BJ (cell line): ENCODE results near the gene SGSM1. TPM values are rescaled to one million over a fixed set of nuclear protein-coding genes. Genes with fewer than 3 reads are reported as not detected.

Experiments used
- CTCF ChIA-PET: fragments of 350-600 bp; formaldehyde crosslinking; extraction: SDS; loops from one replicate; lab custom pipeline; 2021; ENCODE audit warnings: antibody characterized with exemption, inconsistent platforms; lab: Yijun Ruan, JAX
- POLR2A ChIA-PET: fragments of 300-600 bp; sonication (Branson Sonifier 250); formaldehyde crosslinking; extraction: SDS; loops from one replicate; lab custom pipeline; 2021; ENCODE audit warnings: antibody characterized with exemption; lab: Charles Lee
- DNase-seq: peaks from one replicate; pipeline ENCODE4 v3.0.0-alpha.2; 2011; ENCODE audit warnings: low read depth
- H3K27me3 ChIP-seq: 2 replicates; pipeline ENCODE4 v1.6.0; 2011; ENCODE audit warnings: low read length; ENCODE audit not compliant: control insufficient read depth, insufficient read depth
- H3K36me3 ChIP-seq: 2 replicates; pipeline ENCODE4 v1.5.1; 2011; ENCODE audit warnings: low read length; ENCODE audit not compliant: control insufficient read depth, insufficient read depth
- H3K4me3 ChIP-seq: 2 replicates; pipeline ENCODE4 v1.5.1; 2011; ENCODE audit warnings: low read depth, mild to moderate bottlenecking, control low read depth, low read length
- polyA plus RNA-seq: library from polyadenylated mRNA; depleted of rRNA; stranded (reverse); fragments of >200 nt; gene quantifications from 2 replicates; pipeline ENCODE4 v1.2.3, GENCODE V29; 2011
- TF ChIP-seq, protein P1 (sequence below): IDR thresholded peaks from 2 replicates; pipeline ENCODE4 v1.5.1; 2011; ENCODE audit warnings: low read depth, mild to moderate bottlenecking, control low read depth, inconsistent platforms, low read length, moderate library complexity; ENCODE audit not compliant: insufficient read depth

The SGSM1 gene
- polyA plus RNA-seq, 1 experiment, result not detected

DNA sequence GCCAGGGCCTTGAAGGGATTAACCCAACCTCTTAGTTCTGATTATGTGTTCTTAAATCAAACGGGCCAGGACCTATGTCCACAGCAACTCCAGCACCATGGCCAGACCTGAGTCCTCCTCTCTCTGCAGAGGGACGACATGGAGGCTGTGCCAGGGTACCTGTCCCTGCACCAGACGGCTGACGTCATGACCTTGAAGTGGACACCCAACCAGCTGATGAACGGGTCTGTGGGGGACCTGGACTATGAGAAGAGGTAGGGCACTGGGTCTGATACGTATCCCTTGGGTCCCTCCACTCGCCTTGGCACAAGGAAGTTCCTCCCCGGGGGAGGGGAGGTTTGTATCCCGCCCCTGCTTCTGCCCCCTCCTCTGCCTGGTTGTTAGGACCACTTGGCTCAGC is 53.6 kb downstream of the SGSM1 start:
- no peak for DNase-seq
- Histone ChIP-seq H3K27me3 (no peaks in the 10 kb centered on the region), H3K4me3 (no peak overlapping the region), H3K36me3 (no peaks in the 10 kb centered on the region)
- ChIA-PET POLR2A (no interaction called here), CTCF (interaction anchor here (2.7 kb wide), 1 partner anchor 9 kb away, joined by 6 read pairs; no protein-coding TSS in a partner anchor)
- TF ChIP-seq, protein P1, sequence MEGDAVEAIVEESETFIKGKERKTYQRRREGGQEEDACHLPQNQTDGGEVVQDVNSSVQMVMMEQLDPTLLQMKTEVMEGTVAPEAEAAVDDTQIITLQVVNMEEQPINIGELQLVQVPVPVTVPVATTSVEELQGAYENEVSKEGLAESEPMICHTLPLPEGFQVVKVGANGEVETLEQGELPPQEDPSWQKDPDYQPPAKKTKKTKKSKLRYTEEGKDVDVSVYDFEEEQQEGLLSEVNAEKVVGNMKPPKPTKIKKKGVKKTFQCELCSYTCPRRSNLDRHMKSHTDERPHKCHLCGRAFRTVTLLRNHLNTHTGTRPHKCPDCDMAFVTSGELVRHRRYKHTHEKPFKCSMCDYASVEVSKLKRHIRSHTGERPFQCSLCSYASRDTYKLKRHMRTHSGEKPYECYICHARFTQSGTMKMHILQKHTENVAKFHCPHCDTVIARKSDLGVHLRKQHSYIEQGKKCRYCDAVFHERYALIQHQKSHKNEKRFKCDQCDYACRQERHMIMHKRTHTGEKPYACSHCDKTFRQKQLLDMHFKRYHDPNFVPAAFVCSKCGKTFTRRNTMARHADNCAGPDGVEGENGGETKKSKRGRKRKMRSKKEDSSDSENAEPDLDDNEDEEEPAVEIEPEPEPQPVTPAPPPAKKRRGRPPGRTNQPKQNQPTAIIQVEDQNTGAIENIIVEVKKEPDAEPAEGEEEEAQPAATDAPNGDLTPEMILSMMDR, result no peak

DNA sequence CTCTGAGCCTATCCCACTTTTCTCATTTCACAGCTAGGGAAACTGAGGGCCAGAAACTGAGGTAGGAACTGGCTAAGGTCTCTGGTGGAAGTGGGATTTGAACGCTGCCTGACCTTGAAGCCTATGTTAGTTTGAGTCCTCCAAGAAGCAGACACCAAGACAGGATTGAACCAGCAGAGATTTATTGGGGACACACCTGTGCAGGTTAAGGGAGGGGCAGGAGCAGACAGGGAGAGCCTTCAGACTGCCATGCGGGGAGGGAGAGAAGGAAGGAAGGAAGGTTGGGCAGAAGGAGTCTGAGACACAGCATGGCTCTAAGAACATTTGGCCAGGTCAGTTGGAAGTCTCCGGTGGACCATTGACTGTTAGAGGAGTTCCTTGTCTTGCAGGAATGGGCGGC is 59.5 kb downstream of the SGSM1 start:
- CTCF ChIA-PET, result interaction anchor here (1.3 kb wide), 1 partner anchor 15 kb away, joined by 4 read pairs; no protein-coding TSS in a partner anchor
- POLR2A ChIA-PET, result no interaction called here
- H3K36me3 ChIP-seq, result no peaks in the 10 kb centered on the region
- no peak overlapping the region for H3K4me3 ChIP-seq
- TF ChIP-seq, protein P1, result no peak
- H3K27me3 ChIP-seq, result no peaks in the 10 kb centered on the region
- DNase-seq, result no peak

DNA sequence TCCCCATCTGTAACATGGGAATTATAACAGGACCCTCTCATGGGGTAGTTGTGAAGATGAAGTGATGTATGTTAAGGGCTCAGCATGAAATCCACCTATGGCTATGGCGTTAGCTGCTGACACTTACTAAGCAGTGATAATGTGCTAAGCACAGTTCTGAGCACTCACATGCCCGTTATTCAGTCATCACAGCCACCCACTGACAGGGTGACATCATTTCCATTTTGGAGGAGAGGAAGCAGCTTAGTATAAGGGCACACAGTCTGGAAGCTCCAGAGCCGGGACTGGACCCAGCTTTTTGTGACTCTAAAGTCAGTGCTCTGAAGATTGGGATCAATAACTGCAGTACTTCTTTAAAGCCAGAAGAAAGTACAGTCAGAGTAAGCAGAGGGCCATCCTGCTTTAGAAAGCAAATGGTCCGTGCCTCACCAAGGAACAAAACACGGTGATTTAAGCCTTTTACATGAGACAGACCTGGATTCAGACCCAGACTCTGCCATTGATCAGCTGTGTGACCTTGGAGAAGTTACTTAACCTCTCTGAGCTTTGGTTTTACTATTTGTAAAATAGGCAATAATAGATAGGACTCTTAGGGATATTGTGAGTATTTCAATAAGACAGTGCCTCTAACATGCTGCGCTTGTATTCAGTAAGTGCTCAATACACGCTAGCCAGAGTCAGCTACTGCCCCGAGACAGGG is 61.5 kb downstream of the SGSM1 start:
- H3K36me3 ChIP-seq, result no peaks in the 10 kb centered on the region
- ChIA-PET POLR2A (no interaction called here), CTCF (no interaction called here)
- H3K4me3 ChIP-seq, result no peak overlapping the region
- H3K27me3 ChIP-seq, result no peaks in the 10 kb centered on the region
- DNase-seq, result no peak
- TF ChIP-seq, protein P1, result no peak

DNA sequence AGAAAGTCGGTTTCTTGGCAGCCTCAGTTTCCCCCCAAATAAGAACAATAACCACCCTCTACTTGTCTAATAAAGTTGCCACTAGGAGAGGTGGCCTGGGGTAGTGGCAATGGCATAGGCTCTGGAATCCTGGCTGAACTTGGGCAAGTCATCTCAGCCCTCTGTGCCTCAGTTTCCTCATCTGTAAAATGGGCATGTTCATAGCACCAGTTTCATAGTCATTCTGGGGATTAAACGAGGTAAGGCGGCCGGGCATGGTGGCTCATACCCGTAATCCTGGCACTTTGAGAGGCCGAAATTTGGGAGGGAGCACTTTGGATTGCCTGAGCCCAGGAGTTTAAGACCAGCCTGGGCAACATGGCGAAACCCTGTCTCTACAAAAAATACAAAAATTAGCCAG is 63.0 kb downstream of the SGSM1 start:
- Histone ChIP-seq H3K4me3 (no peak overlapping the region), H3K27me3 (no peaks in the 10 kb centered on the region), H3K36me3 (no peaks in the 10 kb centered on the region)
- TF ChIP-seq, protein P1, result no peak
- no peak for DNase-seq
- POLR2A ChIA-PET, result no interaction called here
- CTCF ChIA-PET, result no interaction called here

DNA sequence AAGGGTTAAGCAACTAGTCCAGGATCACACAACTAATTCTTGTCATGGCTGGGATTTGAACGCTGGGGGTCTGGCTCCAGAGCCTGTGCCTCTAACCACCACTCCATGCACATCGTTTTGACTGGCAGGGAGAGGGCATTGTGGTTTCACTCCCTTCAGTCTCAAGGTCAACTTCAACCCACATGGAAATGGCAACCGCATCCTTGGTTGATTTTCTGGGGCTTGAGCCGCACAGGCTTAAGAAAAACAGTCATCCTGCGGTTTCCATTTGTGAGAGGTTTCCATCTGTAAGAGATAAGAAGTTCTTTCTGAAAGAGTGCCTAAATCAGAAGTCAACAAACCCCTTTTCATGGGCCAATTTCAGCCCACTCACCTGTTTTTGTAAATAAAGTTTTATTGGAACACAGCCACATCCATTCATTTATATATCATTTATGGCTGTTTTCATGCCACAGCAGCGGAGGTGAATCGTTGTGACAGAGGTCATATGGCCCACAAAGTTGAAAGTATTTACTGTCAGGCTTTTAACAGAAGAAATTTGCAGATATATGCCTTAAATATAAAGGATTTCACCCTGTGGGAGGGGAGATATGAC is 65.7 kb downstream of the SGSM1 start:
- H3K4me3 ChIP-seq, result no peak overlapping the region
- POLR2A ChIA-PET, result no interaction called here

More for the DNA sequence above, 65.7 kb downstream of the SGSM1 start:
- DNase-seq, result no peak
- TF ChIP-seq, protein P1, result no peak
- H3K36me3 ChIP-seq, result no peaks in the 10 kb centered on the region
- no peaks in the 10 kb centered on the region for H3K27me3 ChIP-seq
- CTCF ChIA-PET, result no interaction called here
